ENCODE data around the gene TRA2B.

Gene TRA2B
- 118 to 225 (median 177) reads per million in 18 experiments for total RNA-seq

DNA sequence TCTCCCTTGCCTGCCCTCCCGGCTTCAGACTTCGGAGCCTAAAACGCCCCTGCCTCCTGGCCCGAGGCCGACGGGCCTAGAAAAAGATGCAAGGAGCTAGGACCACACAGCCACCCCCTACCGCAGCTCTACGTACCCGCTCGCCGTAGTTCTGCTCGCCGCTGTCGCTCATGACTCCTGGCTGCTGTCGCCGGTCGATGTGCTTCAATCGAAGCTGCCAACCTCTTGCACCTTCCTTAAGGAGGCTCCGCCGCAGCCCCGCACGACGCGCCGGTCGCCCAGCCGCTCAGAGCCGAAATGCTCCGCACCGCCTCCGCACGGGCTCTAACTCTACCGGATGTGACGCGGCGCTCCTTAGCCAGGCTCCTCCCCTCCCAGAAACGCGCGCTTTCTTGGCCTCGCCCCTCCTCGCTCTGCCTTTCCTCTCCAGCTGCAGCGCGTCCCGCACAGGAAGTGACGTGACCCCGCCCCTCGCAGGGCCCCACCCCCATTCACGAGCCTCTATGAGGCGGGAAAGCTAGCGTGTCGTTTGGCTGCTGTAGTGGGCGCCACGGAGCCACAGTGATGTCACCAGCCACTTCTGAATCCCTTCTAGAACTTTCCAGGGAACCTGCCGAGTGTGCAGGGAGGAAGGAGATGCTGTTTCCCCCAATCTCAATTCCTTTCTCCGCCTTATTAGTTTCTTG lies at the start of gene TRA2B:
Gene TRA2B (minus strand): TSS at position 326 of the 686 bp plus-strand sequence. CDS start 154 bp downstream, at position 172.
- peak; percentile 99 for DNase-seq

- DNase-seq: no peak
Measured at GRCh38 chr3:185986198-185986777, 48.5 kb upstream of the TRA2B start.

GRCh38 chr3:185984203-185984602 lies 46.4 kb upstream of the TRA2B start:
- no peak for DNase-seq

DNA sequence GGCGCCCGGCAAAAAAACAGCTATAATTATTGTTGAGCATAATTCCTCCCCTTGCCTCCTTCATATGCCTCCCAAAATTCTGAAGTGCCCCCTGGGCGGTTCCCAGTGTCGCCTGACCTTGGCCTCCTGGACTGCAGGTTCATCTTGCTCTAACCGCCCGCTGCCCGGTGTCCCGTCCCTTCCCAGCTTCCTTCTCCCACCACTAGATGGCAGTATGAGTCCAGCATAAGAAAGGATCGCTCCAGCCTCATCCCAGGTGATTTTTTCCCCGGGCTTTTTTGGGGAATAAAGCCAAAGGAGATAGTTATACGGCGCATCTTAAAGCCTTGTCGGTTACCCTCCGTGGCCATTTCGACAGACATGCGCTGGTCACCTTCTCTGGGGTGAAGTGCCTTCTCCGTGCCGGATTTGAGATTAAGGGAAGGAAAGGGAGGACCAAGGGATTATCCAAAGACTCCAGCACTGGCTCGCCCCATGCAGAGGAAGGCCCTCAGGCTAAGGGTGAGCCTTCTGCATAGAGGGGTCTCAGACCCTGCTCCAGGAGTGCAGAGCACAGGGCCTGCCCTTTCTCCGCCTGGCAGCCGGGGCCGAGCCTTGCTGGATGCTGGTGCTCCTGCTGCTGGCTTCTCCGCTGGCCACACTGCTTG lies 45.8 kb upstream of the TRA2B start:
- DNase-seq: peak; percentile 69 to 73

GRCh38 chr3:185982632-185983031 lies 44.8 kb upstream of the TRA2B start:
- no peak for DNase-seq

DNA sequence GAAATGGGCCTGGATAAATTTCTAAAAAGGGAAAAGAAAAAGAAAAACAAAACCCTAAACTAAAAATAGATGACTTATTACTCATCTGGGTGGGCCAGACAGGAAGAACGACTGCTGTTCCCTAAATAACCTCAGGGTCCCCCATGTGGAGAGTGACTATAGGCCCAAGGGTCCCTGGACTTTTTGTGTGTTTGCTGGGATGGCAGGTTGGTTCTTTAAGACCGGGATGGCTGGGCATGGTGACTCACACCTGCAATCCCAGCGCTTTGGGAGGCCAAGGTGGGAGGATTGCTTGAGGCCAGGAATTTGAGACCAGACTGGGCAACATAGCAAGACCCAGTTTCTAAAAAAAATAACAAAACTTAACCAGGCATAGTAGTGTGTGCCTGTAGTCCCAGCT lies 43.8 kb upstream of the TRA2B start:
- no peak for DNase-seq

GRCh38 chr3:185979721-185980121 lies 41.9 kb upstream of the TRA2B start:
- no peak for DNase-seq

DNA sequence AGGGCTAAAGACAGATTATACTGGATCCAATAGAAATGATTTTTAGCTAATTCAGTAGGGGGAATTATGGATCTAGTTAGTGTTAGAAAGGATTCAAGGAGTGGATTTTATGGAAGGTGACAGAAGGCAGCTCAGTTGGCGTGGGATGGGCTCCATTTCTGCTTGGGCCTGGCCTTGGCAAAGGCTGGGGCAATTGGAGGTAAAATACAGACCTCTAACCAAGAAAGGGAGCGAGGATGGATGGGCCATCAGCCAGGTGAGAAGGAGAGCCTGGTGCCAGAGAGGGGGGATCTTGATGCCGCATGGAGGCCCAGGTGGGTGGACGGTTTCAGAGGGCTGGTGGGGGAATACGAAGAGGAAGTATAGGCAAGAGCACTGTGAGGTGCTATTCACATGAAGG lies 40.7 kb upstream of the TRA2B start:
- no peak for DNase-seq

- DNase-seq: no peak
Measured at GRCh38 chr3:185977679-185978040, 39.8 kb upstream of the TRA2B start.

DNA sequence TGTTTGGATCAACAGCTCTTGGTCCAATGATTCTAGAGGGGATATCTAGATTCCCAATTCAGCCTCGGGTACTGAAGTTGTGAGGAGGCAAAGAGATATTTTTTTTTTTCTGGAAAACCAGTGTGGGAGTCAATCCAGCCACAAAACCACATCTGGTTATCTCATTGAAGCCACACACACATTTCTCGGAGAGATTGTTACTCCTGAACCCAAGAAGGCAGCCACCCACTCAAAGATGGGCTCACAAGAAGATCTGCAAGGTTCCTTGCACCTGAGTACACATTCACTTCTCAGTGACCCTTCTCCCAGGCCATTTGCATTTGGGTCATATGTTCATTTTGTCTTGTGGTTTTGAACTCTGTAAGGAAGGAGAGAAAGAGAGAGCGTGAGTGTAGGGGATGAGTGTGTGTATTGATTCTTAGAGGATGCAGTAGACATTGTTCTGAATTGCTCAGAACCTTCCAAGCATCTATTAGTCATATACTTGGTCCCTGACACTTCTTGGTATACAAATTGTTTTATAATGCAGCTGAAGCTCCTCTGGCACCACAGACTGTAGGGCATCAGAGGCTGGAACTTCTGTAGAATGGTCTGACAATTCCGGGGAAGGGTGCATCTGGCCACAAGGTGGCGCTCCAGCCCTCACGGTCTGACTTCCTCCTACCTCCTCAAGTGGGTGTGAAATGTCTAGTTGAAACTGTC lies 39.3 kb upstream of the TRA2B start:
- peak; percentile 84 to 87 for DNase-seq

- no peak for DNase-seq
Measured at GRCh38 chr3:185976100-185976499, 38.3 kb upstream of the TRA2B start.

- DNase-seq: no peak
Measured at GRCh38 chr3:185971579-185971978, 33.8 kb upstream of the TRA2B start.

DNA sequence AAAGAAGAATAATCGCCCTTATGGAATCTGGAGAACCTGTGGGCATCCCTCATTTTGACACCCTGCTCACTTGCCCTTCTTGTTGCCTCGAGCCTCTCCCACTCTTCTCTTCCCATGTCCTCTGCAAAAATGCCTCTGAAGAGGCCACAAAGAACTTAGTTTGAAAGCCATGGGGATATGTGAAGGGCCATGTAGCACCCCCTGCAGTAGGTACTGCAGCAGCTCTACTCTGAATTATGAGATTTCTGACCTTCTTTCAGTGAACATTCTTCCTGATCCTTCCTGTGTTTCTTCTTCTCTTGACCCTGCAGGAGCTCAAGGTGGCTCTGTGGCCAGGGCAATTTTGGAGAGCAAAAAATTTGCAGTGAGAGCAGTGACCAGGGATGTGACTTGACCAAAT lies 30.4 kb upstream of the TRA2B start:
- DNase-seq: no peak

GRCh38 chr3:185966655-185967054 lies 28.8 kb upstream of the TRA2B start:
- DNase-seq: no peak

GRCh38 chr3:185965496-185965895 lies 27.7 kb upstream of the TRA2B start:
- no peak for DNase-seq

DNA sequence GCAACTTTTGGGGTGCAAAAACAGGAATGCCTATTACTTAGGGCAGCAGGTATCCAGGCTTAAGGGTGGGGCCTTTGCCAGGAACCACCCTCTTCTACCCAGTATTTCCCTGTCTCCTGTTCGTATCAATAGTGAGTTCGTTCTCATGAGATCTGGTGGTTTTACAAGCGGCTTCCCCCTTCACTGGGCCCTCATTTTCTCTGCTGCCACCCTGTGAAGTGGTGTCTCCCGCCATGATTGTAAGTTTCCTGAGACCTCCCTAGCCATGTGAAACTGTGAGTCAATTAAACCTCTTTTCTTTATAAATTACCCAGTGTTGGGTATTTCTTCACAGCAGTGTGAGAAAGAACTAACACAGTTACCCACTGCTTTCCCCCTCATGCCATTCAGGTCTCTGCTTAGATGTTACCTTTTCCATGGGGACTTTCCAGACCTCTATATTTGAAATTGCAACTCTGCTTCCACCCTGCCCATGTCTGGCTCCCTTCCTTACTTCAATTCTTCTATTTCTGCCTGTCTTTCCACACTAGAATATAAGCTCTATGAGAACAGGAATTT lies 23.9 kb upstream of the TRA2B start:
- DNase-seq: no peak

DNA sequence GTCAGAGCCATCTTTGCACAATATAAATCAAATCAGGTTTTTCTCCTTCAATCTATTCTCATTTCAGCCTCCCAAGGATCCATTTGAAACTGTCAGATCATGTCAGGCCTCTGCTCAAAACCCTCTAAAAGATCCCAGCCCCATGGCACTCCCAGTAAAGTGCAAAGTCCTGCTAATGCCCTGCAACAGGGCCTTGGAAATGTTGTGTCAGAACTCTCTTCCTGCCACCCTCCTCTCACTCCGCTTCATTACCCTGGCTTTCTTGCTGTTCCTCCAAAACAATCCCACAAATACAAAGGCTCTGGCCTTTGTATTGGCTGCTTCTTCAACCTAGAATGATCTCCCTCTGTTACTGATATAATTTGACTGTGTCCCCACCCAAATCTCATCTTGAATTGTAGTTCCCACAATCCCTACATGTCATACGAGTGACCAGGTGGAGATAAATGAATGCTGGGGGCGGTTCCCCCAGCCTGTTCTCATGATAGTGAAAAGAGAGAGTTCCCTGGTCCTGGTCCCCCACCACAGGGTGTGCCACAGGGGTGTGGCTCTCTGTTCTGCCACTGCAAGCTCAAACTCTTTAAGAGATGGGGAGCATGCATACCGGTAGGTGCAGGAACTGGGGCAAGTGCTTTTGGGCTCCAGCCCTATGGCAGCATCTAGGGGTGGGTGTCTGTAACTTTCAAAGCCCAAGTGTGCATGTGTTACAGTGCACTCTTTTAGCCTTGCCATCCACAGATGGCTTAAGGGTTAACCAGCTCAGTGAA lies 22.9 kb upstream of the TRA2B start:
- peak in 1 of 2 donors; percentile 32 for DNase-seq

- peak; percentile 92 to 94 for DNase-seq
Measured at GRCh38 chr3:185959609-185960521, 22.1 kb upstream of the TRA2B start.

GRCh38 chr3:185958626-185959025 lies 20.8 kb upstream of the TRA2B start:
- no peak for DNase-seq

DNA sequence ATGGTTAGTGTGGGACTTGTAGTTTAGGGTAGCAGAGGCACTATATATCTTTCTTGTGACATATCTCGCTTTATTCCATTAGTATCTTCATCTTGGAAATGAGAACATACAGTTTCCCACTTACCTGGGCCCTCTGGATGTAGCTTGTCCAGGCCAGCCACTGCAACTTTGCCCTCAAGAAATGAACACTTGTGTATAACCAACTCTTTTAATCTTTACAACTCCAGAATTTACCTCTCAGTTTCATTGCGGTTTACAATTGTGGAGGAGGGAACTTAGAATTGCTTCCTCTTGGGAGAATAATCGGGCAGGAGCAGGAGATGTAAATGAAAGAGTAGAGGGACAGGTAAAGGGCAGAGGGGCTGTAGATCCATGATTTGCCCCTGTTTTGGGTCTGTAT lies 18.4 kb upstream of the TRA2B start:
- DNase-seq: no peak

GRCh38 chr3:185954366-185954723 lies 16.5 kb upstream of the TRA2B start:
- DNase-seq: no peak
